LNCAP (cell line): ENCODE measurements around the gene HMCN2.

Experiments
- CTCF ChIP-seq: fragments of 450-650 bp; IDR thresholded peaks from 2 replicates; pipeline ENCODE4 v1.5.1; 2017; ENCODE audit warnings: mild to moderate bottlenecking

HMCN2 gene

GRCh38 chr9:130286072-130286770 is 20.7 kb downstream of the HMCN2 start:
- no peak for TF ChIP-seq CTCF

- TF ChIP-seq CTCF, result no peak
Observed at GRCh38 chr9:130286781-130287428, 21.3 kb downstream of the HMCN2 start.

GRCh38 chr9:130287736-130288135 is 22.2 kb downstream of the HMCN2 start:
- no peak for TF ChIP-seq CTCF

GRCh38 chr9:130288393-130288792 is 22.8 kb downstream of the HMCN2 start:
- TF ChIP-seq CTCF, result no peak

GRCh38 chr9:130288926-130289690 is 23.5 kb downstream of the HMCN2 start:
- TF ChIP-seq CTCF, result no peak

- TF ChIP-seq CTCF, result no peak
Observed at GRCh38 chr9:130289711-130290241, 24.2 kb downstream of the HMCN2 start.

- TF ChIP-seq CTCF, result no peak
Observed at GRCh38 chr9:130290291-130291181, 25.0 kb downstream of the HMCN2 start.
